CD4-positive, alpha-beta T cell treated with Interleukin-2 at 100 ng/mL for 4 hours (primary cell): ENCODE data around the gene PRKN.

Experiments used
- DNase-seq: peaks from one replicate; pipeline ENCODE4 v3.0.0-alpha.2; 2020; ENCODE audit warnings: low spot score

The PRKN gene

GRCh38 chr6:162674452-162674851, 53.1 kb downstream of the PRKN start:
- DNase-seq: no peak

DNA sequence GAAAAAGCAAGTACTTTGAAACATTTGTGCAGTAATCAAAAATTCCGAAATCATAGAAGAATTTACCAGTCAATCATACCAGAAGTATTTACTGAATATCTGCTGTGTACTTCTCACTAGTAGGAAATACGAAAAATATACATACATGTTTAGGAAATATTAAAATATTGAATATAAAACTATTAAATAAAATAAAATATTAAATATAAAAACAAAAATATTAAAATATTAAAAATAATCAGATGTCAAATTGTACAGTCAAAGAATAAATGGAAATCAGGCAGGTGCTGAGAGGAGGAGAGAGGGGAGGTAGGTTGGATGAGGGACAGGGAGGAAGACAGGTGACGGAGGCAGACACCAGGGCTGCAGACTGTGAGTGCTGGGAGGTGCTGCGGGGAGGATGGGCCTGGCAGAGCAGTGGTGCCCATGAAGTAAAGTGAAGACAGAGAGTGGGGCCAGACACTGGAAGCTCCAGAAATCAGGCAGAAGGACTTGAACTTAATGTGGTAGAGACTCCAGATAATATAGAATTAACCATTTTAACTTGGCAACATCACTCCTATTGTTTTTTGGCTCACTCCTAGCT, 55.9 kb downstream of the PRKN start:
- DNase-seq: no peak

DNA sequence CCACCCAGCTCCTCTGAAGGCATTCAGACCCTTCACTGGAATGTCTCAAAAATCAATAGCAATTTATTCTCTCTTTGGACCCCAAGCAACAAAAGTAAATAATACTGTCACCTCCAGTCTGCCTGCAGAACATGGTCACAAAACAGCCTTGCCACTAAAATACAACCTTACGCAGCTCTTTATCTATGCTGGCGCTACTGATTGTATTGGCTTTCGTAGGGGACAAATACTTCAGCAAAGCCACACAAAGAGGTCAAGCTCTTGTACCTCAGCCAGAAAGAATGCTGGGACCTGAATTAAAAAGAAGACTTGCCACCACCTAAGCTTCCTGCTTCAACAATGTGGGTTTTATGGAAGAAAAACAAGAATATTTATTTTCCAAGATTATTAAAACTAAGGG, 57.2 kb downstream of the PRKN start:
- DNase-seq: no peak

- no peak for DNase-seq
Observed at GRCh38 chr6:162666246-162666645, 61.3 kb downstream of the PRKN start.

DNA sequence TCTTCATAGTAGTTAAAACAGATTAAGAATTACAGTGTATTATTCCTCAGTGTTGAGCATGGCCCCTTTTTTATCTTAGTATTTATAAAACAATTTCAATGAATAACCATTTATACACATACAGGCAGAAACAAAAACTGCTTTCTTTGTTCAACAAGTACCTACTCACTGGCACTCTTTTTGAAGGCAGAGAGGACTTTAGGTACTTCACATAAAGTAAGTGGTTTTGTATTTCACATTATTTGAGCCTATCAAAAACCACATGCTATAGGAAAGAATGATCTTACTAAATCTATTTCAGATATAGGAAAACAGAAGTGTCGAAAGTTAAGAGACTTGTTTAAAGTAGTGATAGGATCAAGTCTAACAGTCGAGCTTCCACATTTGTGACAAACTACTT, 73.8 kb downstream of the PRKN start:
- no peak for DNase-seq

- DNase-seq: no peak
Observed at GRCh38 chr6:162651505-162651904, 76.1 kb downstream of the PRKN start.

DNA sequence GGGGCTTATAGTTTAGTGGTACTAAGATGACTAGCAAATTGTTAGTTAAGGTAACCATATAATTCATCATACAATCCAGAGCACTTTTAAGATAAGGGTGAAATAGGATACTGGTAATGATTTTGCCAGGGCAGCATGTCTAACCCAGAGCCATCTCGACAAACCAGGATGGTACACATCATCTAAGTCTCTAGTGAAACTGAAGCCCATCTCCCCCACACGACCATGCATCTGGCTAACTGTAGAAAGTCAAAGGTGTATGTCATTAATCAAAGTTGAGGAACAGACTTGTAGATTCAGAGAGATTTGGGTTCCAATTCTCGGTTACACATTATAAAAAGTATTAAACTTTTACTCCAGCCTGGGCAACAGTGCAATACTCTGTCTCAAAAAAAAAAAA, 78.3 kb downstream of the PRKN start:
- DNase-seq: no peak

DNA sequence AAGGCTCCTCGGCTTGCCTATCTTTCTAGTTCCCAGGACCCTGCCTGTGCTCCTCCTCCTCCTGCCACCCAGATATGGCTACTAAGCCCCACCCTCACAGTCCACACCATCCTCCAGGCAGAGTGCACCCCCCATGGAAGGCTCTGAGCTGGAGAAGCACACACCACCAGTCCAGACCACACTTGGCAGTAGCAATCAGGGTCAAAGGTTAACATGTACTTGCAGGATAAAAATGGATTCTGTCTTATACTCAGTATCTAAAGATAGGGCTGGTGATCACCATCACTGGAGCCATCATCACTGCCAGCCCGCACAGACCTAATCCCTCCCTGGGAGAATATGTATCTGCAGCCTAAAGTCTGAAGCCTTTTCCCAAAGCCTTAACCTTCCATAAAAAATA, 83.4 kb downstream of the PRKN start:
- DNase-seq: no peak

DNA sequence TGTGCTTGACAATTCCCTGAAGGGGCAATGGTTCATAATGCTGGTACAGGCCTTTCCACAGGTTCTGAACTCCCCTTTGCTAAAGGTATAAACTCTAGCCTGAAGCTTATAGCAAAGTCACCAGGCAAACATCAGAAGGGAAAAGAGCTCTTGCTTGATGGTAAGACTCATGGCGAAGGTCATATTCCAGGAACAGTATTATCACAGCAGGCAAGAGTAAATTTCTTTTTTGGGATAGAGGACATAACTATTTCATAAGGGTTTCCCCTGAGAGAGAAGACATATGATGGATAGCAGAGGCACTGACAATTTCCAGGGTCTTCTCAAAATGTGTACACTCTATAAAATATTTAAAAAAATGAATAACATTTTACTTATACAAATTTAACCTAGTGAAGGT, 86.8 kb downstream of the PRKN start:
- no peak for DNase-seq

DNA sequence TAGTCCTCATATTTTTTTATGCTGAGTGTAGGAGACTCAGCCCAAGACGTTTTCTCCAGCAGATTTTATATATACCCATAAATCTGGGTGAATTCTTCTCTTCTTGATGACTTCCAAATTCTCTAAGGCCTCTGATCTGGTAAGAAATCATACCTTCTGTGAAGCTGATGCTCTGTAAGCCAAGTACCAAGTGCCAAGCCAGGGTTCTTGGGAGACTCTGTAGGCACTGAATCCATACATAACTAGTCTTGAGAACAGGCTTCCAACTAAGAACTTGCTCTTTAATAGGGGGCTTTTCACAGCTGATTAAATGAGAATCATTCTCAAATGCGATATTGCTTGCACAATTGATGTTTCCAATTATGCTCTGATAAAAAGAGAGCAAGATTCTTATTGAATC, 87.6 kb downstream of the PRKN start:
- no peak for DNase-seq

DNA sequence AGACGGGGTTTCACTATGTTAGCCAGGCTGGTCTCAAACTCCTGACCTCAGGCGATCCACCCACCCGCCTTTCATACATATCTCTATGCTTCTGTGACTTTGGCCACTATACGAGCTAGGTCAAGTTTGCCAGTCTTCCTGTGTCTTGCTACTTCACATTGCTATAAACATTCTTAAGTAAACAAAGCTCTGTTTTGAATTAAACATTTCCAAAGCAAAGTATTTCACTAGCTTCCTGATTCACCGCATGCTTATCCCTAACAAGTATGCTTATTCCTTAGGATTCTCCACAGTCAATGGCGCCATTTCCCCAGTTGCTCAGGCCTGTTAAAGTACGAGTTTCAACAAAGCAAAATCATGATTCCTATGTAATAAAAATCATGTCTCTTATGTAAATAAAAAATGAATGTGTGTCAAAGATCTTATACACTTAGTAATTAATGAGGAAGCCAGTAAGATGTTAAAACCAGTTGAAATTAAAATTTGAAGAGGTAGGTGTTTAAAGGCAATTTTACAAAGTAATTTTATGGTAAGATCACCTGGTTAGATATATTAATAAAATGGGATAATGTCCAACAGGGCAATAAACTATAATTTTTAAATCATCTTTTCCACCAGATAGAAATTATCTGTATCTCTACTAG, 88.5 kb downstream of the PRKN start:
- no peak for DNase-seq

DNA sequence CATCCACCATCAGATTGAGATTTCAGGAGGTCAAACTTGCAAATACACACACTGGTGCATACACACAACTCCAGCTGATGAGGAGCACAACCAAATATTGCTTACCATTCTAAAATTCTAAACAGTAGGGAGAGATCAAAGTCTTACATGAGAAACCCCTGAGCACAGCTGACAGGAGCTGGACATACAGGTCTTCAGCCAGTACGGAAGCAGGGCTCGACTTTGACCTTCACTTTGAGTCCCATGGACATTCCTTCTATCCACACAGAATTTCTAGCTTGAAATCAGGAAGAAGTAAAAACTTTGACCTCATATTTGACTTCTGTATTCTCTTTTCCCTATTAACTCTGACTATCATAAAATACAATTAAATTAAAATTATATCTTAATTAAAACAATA, 90.2 kb downstream of the PRKN start:
- DNase-seq: no peak

DNA sequence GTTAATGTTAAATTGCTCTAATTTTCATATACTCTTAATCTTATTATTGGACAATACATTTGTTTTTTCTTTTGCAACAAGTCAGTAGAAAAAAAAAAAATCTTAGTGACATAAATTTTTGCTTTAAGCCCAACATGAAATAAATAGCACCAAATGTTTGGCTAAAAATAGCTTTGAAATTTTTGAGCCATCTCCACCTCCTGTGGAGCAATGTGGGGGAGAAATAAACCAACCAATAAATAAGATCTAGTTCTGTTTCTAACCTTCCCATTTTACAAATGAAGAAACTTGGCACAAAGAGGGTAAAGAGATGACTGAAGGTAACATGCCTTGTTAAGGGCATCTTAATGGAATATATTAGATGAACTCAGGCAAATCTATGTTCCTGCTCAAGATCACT, 91.4 kb downstream of the PRKN start:
- no peak for DNase-seq

GRCh38 chr6:162631546-162631945, 96.0 kb downstream of the PRKN start:
- DNase-seq: no peak

DNA sequence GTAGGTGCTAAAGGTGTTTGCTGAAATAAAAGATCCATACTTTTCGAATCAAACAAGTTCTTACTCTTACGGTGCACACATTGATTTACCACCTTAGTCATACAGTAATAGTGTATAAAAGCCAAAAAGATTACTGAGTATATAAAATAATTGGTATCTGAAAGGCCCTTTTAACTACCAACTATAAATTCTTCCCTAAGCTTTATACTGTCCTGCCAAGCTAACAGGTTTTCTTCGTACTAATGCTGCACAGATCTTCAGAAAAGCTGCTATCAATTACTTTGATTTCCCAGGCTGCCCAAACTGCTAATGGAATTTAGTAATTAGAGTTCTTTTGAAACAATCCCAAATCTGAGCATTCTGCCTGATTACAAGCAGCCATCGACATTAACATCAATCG, 97.5 kb downstream of the PRKN start:
- no peak for DNase-seq

DNA sequence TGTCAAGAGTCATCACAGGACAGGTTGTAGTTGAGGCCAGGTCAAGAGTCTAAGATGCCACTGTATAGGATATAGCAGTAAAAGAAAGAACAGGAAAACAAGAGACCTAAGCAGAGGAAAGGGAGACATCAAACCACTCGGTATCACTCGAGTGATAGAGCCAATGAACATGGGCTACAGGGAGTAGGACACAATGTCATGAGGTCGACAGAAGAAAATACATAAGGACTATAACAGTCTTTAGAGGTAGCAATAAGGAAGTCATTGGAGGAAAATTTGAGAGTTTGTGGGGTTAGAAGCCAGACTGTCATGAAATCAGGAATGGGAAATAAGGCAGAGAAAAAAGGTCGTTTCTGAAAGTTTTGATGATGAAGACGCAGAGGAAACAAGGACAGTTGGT, 99.7 kb downstream of the PRKN start:
- DNase-seq: no peak

DNA sequence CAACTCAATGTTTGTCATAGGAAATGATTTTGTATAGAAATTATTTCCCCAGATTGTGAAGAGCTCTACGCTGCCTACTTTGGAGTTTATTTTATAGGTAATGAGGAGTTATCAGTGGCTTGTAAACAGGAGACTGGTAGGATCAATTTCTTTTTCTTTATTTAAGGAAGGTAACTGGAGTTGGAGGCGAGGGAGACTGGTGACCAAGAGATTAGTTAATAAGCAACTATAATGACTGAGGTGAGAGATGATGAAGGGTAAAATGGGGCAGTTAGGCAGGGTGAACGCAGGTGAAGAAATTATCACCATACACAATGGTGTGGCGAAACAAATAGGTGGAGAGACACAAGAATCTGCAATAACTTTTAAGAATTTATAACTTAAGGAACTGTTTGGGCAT, 100.2 kb downstream of the PRKN start:
- no peak for DNase-seq

DNA sequence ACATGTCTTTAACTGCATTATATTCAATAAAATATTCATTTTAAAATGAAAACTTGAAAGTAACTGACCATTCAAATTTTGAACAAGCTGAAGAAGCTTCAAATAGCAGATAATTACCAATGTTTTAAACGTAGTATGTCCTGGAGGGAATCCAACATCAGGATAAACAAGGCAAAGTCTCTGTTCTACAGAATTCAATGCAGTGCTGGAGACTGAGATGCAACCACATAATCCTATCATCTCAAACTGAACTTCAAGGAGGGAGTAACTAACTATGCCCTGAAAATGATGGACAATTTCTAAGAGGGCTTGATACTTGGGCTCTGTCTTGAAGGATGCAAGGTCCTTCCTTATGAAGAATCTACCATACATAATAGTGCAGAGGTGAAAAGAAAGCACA, 100.7 kb downstream of the PRKN start:
- no peak for DNase-seq

GRCh38 chr6:162625846-162626540, 101.6 kb downstream of the PRKN start:
- DNase-seq: no peak

GRCh38 chr6:162622572-162622971, 105.0 kb downstream of the PRKN start:
- no peak for DNase-seq

DNA sequence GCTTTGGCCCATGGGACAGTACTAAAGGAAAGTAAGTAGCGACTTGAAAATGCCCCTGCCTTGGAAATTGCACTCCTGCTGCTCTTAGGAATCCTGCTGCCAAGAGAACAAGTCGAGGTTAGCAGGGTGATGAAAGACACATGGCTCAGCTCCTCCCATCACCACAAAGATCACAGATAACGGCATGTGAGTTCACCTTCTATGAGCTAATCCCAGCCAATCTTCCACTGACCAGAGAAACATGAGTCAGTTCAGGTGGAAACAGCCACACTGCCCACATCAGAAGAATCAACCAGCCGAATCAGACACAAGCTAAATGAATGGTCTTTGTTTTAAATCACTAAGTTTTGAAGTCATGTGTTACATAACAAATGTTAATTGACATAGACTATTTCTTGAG, 106.3 kb downstream of the PRKN start:
- DNase-seq: no peak

DNA sequence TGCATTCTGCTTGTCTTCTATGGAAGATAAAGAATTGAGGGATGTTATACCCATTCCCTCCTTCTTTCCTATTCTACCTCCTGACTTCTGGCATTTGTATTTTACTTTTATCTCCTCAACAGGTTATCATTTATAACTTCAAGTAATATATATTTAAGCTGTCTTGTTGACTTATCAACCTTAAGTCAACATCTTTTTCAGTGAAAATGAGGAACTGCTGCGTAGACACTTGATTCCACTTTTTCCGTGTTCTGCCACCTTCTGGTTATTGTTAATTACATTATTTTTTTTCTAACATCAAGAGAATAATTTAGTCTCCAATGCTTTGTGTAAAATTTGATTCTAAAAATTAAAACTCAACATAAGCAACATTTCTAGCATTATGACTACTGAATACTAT, 107.5 kb downstream of the PRKN start:
- DNase-seq: no peak

DNA sequence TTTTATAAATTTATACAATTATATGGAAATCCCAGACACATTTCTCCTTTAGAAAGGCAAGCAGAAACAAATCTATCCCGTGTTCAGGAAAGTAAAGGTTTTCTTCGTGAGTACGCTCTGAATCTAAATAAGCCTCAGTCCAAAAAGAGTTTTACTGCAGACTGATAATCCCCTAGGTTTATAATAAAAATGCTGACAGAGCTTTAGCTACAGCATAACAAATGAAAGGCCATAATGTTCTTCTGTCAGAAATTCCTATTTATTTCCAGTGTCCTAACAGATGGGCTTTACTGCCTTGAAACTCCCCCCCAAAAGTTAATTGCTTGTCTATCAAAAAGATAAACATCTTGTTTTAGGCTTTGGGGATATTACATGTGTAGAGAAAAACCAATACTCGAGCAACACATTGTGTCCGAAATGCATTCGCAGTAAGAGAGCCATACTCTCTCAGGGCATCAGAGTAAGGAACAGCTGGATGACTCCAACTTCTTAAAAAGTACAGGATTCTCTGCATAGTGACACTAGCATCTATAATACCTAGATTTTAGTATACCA, 109.0 kb downstream of the PRKN start:
- no peak for DNase-seq
